Measurements from ENCODE around the gene BRD3. TPM values are rescaled to one million over a fixed set of nuclear protein-coding genes. Genes with fewer than 3 reads are reported as not detected.

Gene BRD3
- polyA plus RNA-seq, 3 donors = 16.4 to 18.2 (median 17.1) TPM

DNA sequence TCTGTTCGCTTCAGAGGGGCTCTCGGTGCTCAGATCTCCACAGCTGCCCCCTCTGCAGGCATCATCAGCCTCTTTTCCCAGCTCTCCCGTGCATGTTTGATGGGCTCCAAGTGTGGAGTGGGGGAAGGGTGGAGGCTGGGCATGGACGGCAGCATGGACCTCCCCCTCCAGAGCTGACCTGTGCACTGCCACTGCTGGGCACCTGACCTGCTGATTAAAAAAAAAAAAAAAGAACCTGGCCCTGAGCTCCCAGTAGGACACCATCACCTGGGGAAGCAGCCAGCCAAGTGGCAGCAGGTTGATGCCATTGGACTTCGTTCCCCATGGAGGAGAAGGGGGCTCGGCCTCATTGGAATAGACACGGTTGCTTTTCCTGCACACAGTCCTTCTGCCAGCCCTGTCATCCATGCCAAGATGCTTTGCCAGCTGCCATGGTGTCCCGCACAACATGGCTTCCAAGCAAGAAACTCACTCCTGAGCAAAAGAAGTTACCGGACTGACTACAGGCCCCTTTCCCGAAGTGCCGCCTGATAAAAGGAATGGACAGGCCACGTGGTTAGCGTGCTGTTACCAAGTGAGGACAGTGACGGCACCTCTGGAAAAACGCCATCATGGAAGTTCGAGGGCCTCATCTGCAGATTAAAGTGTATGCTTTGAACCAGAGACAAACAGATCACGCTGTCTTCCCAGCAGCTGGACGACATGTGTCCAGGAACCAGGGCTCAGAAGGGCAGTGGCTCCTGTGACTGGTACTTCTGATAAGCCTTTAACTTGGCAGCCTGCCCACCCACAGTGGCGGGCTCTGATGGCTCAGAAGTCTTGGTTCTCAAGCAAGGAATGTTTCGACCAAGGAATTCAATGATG lies 57.3 kb downstream of the BRD3 start:
- Histone ChIP-seq H3K4me3 (replicated peaks in 1 of 3; ENCODE audit: low read depth in 2 of 3, low read length in 3 of 3) (no peak overlapping the region), H2AFZ (ENCODE audit: insufficient read depth, low read depth, low read length, poor library complexity, severe bottlenecking) (no peak overlapping the region), H3K27me3 (ENCODE audit: control insufficient read depth in 2 of 2, insufficient read depth in 2 of 2, low read length in 2 of 2) (peaks cover 0 to 3% of the 10 kb centered on the region in 2 donors), H3K9ac (ENCODE audit: insufficient read depth, low read length, poor library complexity, severe bottlenecking) (no peak overlapping the region), H3K27ac (ENCODE audit: low read depth in 1 of 2, low read length in 2 of 2) (no peak overlapping the region), H3K4me2 (replicated peaks; ENCODE audit: extremely low read depth, low read length, poor library complexity, severe bottlenecking) (no peak overlapping the region), H3K79me2 (ENCODE audit: insufficient read depth, low read length) (no peaks in the 10 kb centered on the region), H3K36me3 (replicated peaks in 1 of 2; ENCODE audit: control insufficient read depth in 1 of 2, insufficient read depth in 2 of 2, low read length in 2 of 2) (no peaks in the 10 kb centered on the region), H3K4me1 (ENCODE audit: control insufficient read depth in 1 of 2, insufficient read depth in 2 of 2, low read length in 2 of 2) (no peaks in the 10 kb centered on the region), H3K9me3 (replicated peaks in 1 of 2; ENCODE audit: control insufficient read depth in 1 of 2, insufficient read depth in 1 of 2, low read length in 2 of 2) (peaks cover 20 to 31% of the 10 kb centered on the region in 2 donors), H4K20me1 (ENCODE audit: insufficient read depth, low read length) (no peaks in the 10 kb centered on the region)
- no peak for TF ChIP-seq CTCF (IDR thresholded peaks at IDR 0.05)
- 37% methylated on average over 16 of the region's 20 CpGs for WGBS (ENCODE audit: insufficient coverage)
- H3K27me3 Mint-ChIP-seq (ENCODE audit: low read depth in 3 of 3) = peaks cover 18 to 31% (median 20%) of the 10 kb centered on the region in 3 donors
- H3K9me3 Mint-ChIP-seq = peaks cover 3 to 27% (median 18%) of the 10 kb centered on the region in 7 donors
- DNase-seq = no peak
- no peaks in the 10 kb centered on the region for H3K4me1 Mint-ChIP-seq
- no peak overlapping the region for H3K27ac Mint-ChIP-seq
- no peaks in the 10 kb centered on the region for H3K36me3 Mint-ChIP-seq
- no peak overlapping the region for H3K4me3 Mint-ChIP-seq
- intact Hi-C loops (cut with micrococcal nuclease) = no loop called here

DNA sequence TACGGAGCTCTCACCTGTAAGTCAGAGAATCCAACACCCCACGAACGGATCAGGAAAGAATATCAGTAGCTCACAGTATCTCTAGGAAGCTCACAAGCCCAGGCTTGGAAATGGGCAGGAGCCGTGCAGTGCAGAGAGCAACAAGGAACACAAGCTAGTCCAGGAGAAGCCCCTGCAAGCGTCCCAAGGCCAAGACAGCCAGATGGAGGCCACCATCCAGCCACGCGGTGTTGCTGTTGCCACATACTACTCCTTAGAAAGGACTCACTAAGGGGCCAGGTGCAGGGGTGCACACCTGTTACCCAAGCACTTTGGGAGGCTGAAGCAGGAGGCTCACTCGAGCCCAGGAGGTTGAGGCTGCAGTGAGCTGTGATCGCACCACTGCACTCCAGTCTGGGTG lies 60.3 kb downstream of the BRD3 start:
- Histone ChIP-seq H3K9ac (ENCODE audit: insufficient read depth, low read length, poor library complexity, severe bottlenecking) (no peak overlapping the region), H3K9me3 (replicated peaks in 1 of 2; ENCODE audit: control insufficient read depth in 1 of 2, insufficient read depth in 1 of 2, low read length in 2 of 2) (peaks cover 6 to 18% of the 10 kb centered on the region in 2 donors), H3K4me3 (replicated peaks in 1 of 3; ENCODE audit: low read depth in 2 of 3, low read length in 3 of 3) (no peak overlapping the region), H3K27me3 (ENCODE audit: control insufficient read depth in 2 of 2, insufficient read depth in 2 of 2, low read length in 2 of 2) (peaks cover 0 to 3% of the 10 kb centered on the region in 2 donors), H3K79me2 (ENCODE audit: insufficient read depth, low read length) (no peaks in the 10 kb centered on the region), H3K27ac (ENCODE audit: low read depth in 1 of 2, low read length in 2 of 2) (no peak overlapping the region), H3K4me1 (ENCODE audit: control insufficient read depth in 1 of 2, insufficient read depth in 2 of 2, low read length in 2 of 2) (no peaks in the 10 kb centered on the region), H3K36me3 (replicated peaks in 1 of 2; ENCODE audit: control insufficient read depth in 1 of 2, insufficient read depth in 2 of 2, low read length in 2 of 2) (no peaks in the 10 kb centered on the region), H3K4me2 (replicated peaks; ENCODE audit: extremely low read depth, low read length, poor library complexity, severe bottlenecking) (no peak overlapping the region), H4K20me1 (ENCODE audit: insufficient read depth, low read length) (no peaks in the 10 kb centered on the region), H2AFZ (ENCODE audit: insufficient read depth, low read depth, low read length, poor library complexity, severe bottlenecking) (no peak overlapping the region)
- H3K36me3 Mint-ChIP-seq = no peaks in the 10 kb centered on the region
- H3K4me3 Mint-ChIP-seq = no peak overlapping the region
- WGBS (ENCODE audit: insufficient coverage) = 85% methylated on average over 8 of the region's 9 CpGs
- no peak overlapping the region for H3K27ac Mint-ChIP-seq
- peaks cover 0 to 17% (median 9%) of the 10 kb centered on the region in 7 donors for H3K9me3 Mint-ChIP-seq
- TF ChIP-seq CTCF (IDR thresholded peaks at IDR 0.05) = no peak
- peaks cover 18 to 32% (median 20%) of the 10 kb centered on the region in 3 donors for H3K27me3 Mint-ChIP-seq (ENCODE audit: low read depth in 3 of 3)
- DNase-seq = no peak
- intact Hi-C loops (cut with micrococcal nuclease) = no loop called here
- no peaks in the 10 kb centered on the region for H3K4me1 Mint-ChIP-seq
